ENCODE data around the gene SOX8. TPM values are rescaled to one million over a fixed set of nuclear protein-coding genes. Genes with fewer than 3 reads are reported as not detected.

The SOX8 gene
- total RNA-seq, 2 experiments from 2014 or later = 0.12 to 0.16 TPM

GRCh38 chr16:1026784-1027500 is 45.4 kb downstream of the SOX8 start:
- Mint-ChIP-seq H3K4me1 (no peaks in the 10 kb centered on the region), H3K27ac (no peak overlapping the region), H3K4me3 (no peak overlapping the region), H3K36me3 (no peaks in the 10 kb centered on the region), H3K9me3 (ENCODE audit: low read depth) (no peaks in the 10 kb centered on the region), H3K27me3 (peaks cover 4% of the 10 kb centered on the region)
- no peak for ATAC-seq
- no peak for DNase-seq
- CTCF ChIA-PET = no interaction called here

- Mint-ChIP-seq H3K4me3 (no peak overlapping the region), H3K36me3 (no peaks in the 10 kb centered on the region), H3K27ac (no peak overlapping the region), H3K9me3 (ENCODE audit: low read depth) (no peaks in the 10 kb centered on the region), H3K4me1 (no peaks in the 10 kb centered on the region), H3K27me3 (peaks cover 4% of the 10 kb centered on the region)
- DNase-seq = no peak
- ATAC-seq = no peak
- CTCF ChIA-PET = no interaction called here
Observed at GRCh38 chr16:1027501-1027815, 45.9 kb downstream of the SOX8 start.

- H3K9me3 Mint-ChIP-seq (ENCODE audit: low read depth) = no peaks in the 10 kb centered on the region
- no peaks in the 10 kb centered on the region for H3K36me3 Mint-ChIP-seq
- DNase-seq = no peak
- H3K4me1 Mint-ChIP-seq = no peaks in the 10 kb centered on the region
- H3K4me3 Mint-ChIP-seq = no peak overlapping the region
- peaks cover 4% of the 10 kb centered on the region for H3K27me3 Mint-ChIP-seq
- no peak overlapping the region for H3K27ac Mint-ChIP-seq
- CTCF ChIA-PET = interaction anchor here (0.6 kb wide), 1 partner anchor 29 kb away, joined by 4 read pairs; no protein-coding TSS in a partner anchor
- no peak for ATAC-seq
Observed at GRCh38 chr16:1028056-1028455, 46.5 kb downstream of the SOX8 start.

- ATAC-seq = no peak
- Mint-ChIP-seq H3K9me3 (ENCODE audit: low read depth) (no peaks in the 10 kb centered on the region), H3K27ac (no peak overlapping the region), H3K36me3 (no peaks in the 10 kb centered on the region), H3K4me1 (no peaks in the 10 kb centered on the region), H3K4me3 (no peak overlapping the region), H3K27me3 (peaks cover 4% of the 10 kb centered on the region)
- no peak for DNase-seq
- CTCF ChIA-PET = interaction anchor here (0.6 kb wide), 1 partner anchor 28 kb away, joined by 4 read pairs; no protein-coding TSS in a partner anchor
Observed at GRCh38 chr16:1028524-1029258, 47.1 kb downstream of the SOX8 start.

GRCh38 chr16:1029259-1029545 is 47.6 kb downstream of the SOX8 start:
- no peak for ATAC-seq
- Mint-ChIP-seq H3K27me3 (peaks cover 4% of the 10 kb centered on the region), H3K4me3 (no peak overlapping the region), H3K36me3 (no peaks in the 10 kb centered on the region), H3K4me1 (no peaks in the 10 kb centered on the region), H3K27ac (no peak overlapping the region), H3K9me3 (ENCODE audit: low read depth) (no peaks in the 10 kb centered on the region)
- DNase-seq = no peak
- CTCF ChIA-PET = no interaction called here

GRCh38 chr16:1030473-1030901 is 48.9 kb downstream of the SOX8 start:
- H3K36me3 Mint-ChIP-seq = no peaks in the 10 kb centered on the region
- no peak for ATAC-seq
- no peak overlapping the region for H3K4me3 Mint-ChIP-seq
- no peaks in the 10 kb centered on the region for H3K9me3 Mint-ChIP-seq (ENCODE audit: low read depth)
- H3K27me3 Mint-ChIP-seq = peaks cover 4% of the 10 kb centered on the region
- no peaks in the 10 kb centered on the region for H3K4me1 Mint-ChIP-seq
- no peak for DNase-seq
- CTCF ChIA-PET = no interaction called here
- H3K27ac Mint-ChIP-seq = no peak overlapping the region

- DNase-seq (no peak), ATAC-seq (no peak)
- no peak overlapping the region for H3K27ac Mint-ChIP-seq
- H3K4me3 Mint-ChIP-seq = no peak overlapping the region
- H3K27me3 Mint-ChIP-seq = peaks cover 4% of the 10 kb centered on the region
- no peaks in the 10 kb centered on the region for H3K36me3 Mint-ChIP-seq
- CTCF ChIA-PET = no interaction called here
- H3K4me1 Mint-ChIP-seq = no peaks in the 10 kb centered on the region
- H3K9me3 Mint-ChIP-seq (ENCODE audit: low read depth) = no peaks in the 10 kb centered on the region
Observed at GRCh38 chr16:1031666-1032065, 50.1 kb downstream of the SOX8 start.

- H3K27ac Mint-ChIP-seq = no peak overlapping the region
- ATAC-seq (no peak), DNase-seq (no peak)
- peaks cover 4% of the 10 kb centered on the region for H3K27me3 Mint-ChIP-seq
- no peaks in the 10 kb centered on the region for H3K36me3 Mint-ChIP-seq
- no peaks in the 10 kb centered on the region for H3K4me1 Mint-ChIP-seq
- H3K4me3 Mint-ChIP-seq = no peak overlapping the region
- CTCF ChIA-PET = no interaction called here
- no peaks in the 10 kb centered on the region for H3K9me3 Mint-ChIP-seq (ENCODE audit: low read depth)
Observed at GRCh38 chr16:1032607-1033006, 51.0 kb downstream of the SOX8 start.

- no peak overlapping the region for H3K27ac Mint-ChIP-seq
- no peak overlapping the region for H3K4me3 Mint-ChIP-seq
- no peaks in the 10 kb centered on the region for H3K4me1 Mint-ChIP-seq
- H3K36me3 Mint-ChIP-seq = no peaks in the 10 kb centered on the region
- DNase-seq = no peak
- CTCF ChIA-PET = no interaction called here
- H3K9me3 Mint-ChIP-seq (ENCODE audit: low read depth) = no peaks in the 10 kb centered on the region
- ATAC-seq = no peak
- peaks cover 4% of the 10 kb centered on the region for H3K27me3 Mint-ChIP-seq
Observed at GRCh38 chr16:1033128-1033679, 51.6 kb downstream of the SOX8 start.

GRCh38 chr16:1034230-1035065 is 52.9 kb downstream of the SOX8 start:
- Mint-ChIP-seq H3K9me3 (ENCODE audit: low read depth) (no peaks in the 10 kb centered on the region), H3K27me3 (peaks cover 2% of the 10 kb centered on the region), H3K36me3 (no peaks in the 10 kb centered on the region), H3K4me1 (no peaks in the 10 kb centered on the region), H3K4me3 (no peak overlapping the region), H3K27ac (no peak overlapping the region)
- DNase-seq (no peak), ATAC-seq (no peak)
- CTCF ChIA-PET = no interaction called here

GRCh38 chr16:1035066-1035415 is 53.5 kb downstream of the SOX8 start:
- Mint-ChIP-seq H3K27me3 (no peaks in the 10 kb centered on the region), H3K27ac (no peak overlapping the region), H3K36me3 (no peaks in the 10 kb centered on the region), H3K4me1 (no peaks in the 10 kb centered on the region), H3K4me3 (no peak overlapping the region), H3K9me3 (ENCODE audit: low read depth) (no peaks in the 10 kb centered on the region)
- ATAC-seq (no peak), DNase-seq (no peak)
- CTCF ChIA-PET = no interaction called here

GRCh38 chr16:1036166-1036565 is 54.6 kb downstream of the SOX8 start:
- no peak for DNase-seq
- H3K27me3 Mint-ChIP-seq = no peaks in the 10 kb centered on the region
- CTCF ChIA-PET = no interaction called here

More at GRCh38 chr16:1036166-1036565, 54.6 kb downstream of the SOX8 start:
- Mint-ChIP-seq H3K9me3 (ENCODE audit: low read depth) (no peaks in the 10 kb centered on the region), H3K4me3 (no peak overlapping the region), H3K27ac (no peak overlapping the region), H3K4me1 (no peaks in the 10 kb centered on the region), H3K36me3 (no peaks in the 10 kb centered on the region)
- no peak for ATAC-seq
